HEK293T (cell line): ENCODE results near the gene TTC9B.
A peak's percentile ranks its signal among the peaks of the same experiment; 100 is the strongest.

Experiments
- ARNT ChIP-seq: fragments of 450-650 bp; IDR thresholded peaks from 2 replicates; pipeline ENCODE4 v1.6.1; 2017; ENCODE audit warnings: mild to moderate bottlenecking
- BHLHE40 ChIP-seq: fragments of 450-650 bp; IDR thresholded peaks from 2 replicates; pipeline ENCODE4 v1.6.1; 2016; ENCODE audit warnings: mild to moderate bottlenecking, moderate library complexity, borderline replicate concordance
- CTBP1 ChIP-seq: fragments of 450-650 bp; IDR thresholded peaks from 2 replicates; pipeline ENCODE4 v1.6.1; 2016; ENCODE audit warnings: borderline replicate concordance
- ELF4 ChIP-seq: fragments of 450-650 bp; IDR thresholded peaks from 2 replicates; pipeline ENCODE4 v1.6.1; 2017; ENCODE audit warnings: antibody characterized with exemption
- FOXA1 ChIP-seq: fragments of 450-650 bp; IDR thresholded peaks from 2 replicates; pipeline ENCODE4 v1.6.1; 2016; ENCODE audit warnings: mild to moderate bottlenecking
- FOXK2 ChIP-seq: fragments of 450-650 bp; IDR thresholded peaks from 2 replicates; pipeline ENCODE4 v1.6.1; 2016; ENCODE audit warnings: mild to moderate bottlenecking
- FOXM1 ChIP-seq: fragments of 450-650 bp; IDR thresholded peaks from 2 replicates; pipeline ENCODE4 v1.6.1; 2017; ENCODE audit warnings: mild to moderate bottlenecking, borderline replicate concordance
- L3MBTL2 ChIP-seq: fragments of 450-650 bp; conservative IDR thresholded peaks from 2 replicates; pipeline ENCODE4 v1.6.1; 2016; ENCODE audit warnings: mild to moderate bottlenecking
- LEF1 ChIP-seq: fragments of 450-650 bp; IDR thresholded peaks from 2 replicates; pipeline ENCODE4 v1.6.1; 2017; ENCODE audit warnings: mild to moderate bottlenecking, borderline replicate concordance
- NFRKB ChIP-seq: fragments of 450-650 bp; IDR thresholded peaks from 2 replicates; pipeline ENCODE4 v1.6.1; 2016; ENCODE audit warnings: mild to moderate bottlenecking, moderate library complexity
- PKNOX1 ChIP-seq: fragments of 450-650 bp; IDR thresholded peaks from 2 replicates; pipeline ENCODE4 v1.6.1; 2016
- SP1 ChIP-seq: fragments of 450-650 bp; IDR thresholded peaks from 2 replicates; pipeline ENCODE4 v1.6.1; 2017
- SUZ12 ChIP-seq: fragments of 450-650 bp; IDR thresholded peaks from 2 replicates; pipeline ENCODE4 v1.6.1; 2016; ENCODE audit warnings: mild to moderate bottlenecking
- TARDBP ChIP-seq: fragments of 450-650 bp; IDR thresholded peaks from 2 replicates; pipeline ENCODE4 v1.6.1; 2016

- TF ChIP-seq ARNT, result no peak
- no peak for TF ChIP-seq CTBP1
- TF ChIP-seq SP1, result no peak
- no peak for TF ChIP-seq TARDBP
- TF ChIP-seq FOXA1, result no peak
- TF ChIP-seq FOXM1, result no peak
- TF ChIP-seq ELF4, result no peak
- no peak for TF ChIP-seq BHLHE40
- peak; percentile 46; the same call in 1 of the 2 replicates for TF ChIP-seq L3MBTL2
- no peak for TF ChIP-seq NFRKB
- TF ChIP-seq SUZ12, result no peak
- TF ChIP-seq FOXK2, result no peak
- TF ChIP-seq PKNOX1, result no peak
- TF ChIP-seq LEF1, result no peak
These were observed 26.1 kb downstream of the TTC9B start for GRCh38 chr19:40191836-40192646.
